ENCODE measurements around the gene TOM1L2.
A peak's percentile ranks its signal among the peaks of the same experiment; 100 is the strongest.
"Not testable (repeated sequence)": the region's sequence is repeated elsewhere in the genome, so short reads cannot be mapped to it uniquely, and the experiment has no call there.

TOM1L2 gene

GRCh38 chr17:17970699-17971430 is 1.3 kb downstream of the TOM1L2 start:
- no peak for DNase-seq

- no peak for DNase-seq
Measured at GRCh38 chr17:17966399-17966798, 5.8 kb downstream of the TOM1L2 start.

GRCh38 chr17:17965152-17965721 is 7.0 kb downstream of the TOM1L2 start:
- no peak for DNase-seq

GRCh38 chr17:17964710-17965109 is 7.5 kb downstream of the TOM1L2 start:
- no peak for DNase-seq

- DNase-seq: no peak
Measured at GRCh38 chr17:17963694-17964436, 8.3 kb downstream of the TOM1L2 start.

GRCh38 chr17:17963066-17963465 is 9.1 kb downstream of the TOM1L2 start:
- DNase-seq: no peak

GRCh38 chr17:17960500-17961030 is 11.6 kb downstream of the TOM1L2 start:
- DNase-seq: no peak

- no peak for DNase-seq
Measured at GRCh38 chr17:17959520-17960361, 12.5 kb downstream of the TOM1L2 start.

- peak in 1 of 2 donors; percentile 42 for DNase-seq
Measured at GRCh38 chr17:17958982-17959381, 13.2 kb downstream of the TOM1L2 start.

- no peak for DNase-seq
Measured at GRCh38 chr17:17957584-17957916, 14.7 kb downstream of the TOM1L2 start.

- not testable (repeated sequence) for DNase-seq
Measured at GRCh38 chr17:17955790-17956341, 16.3 kb downstream of the TOM1L2 start.

GRCh38 chr17:17954079-17954478 is 18.1 kb downstream of the TOM1L2 start:
- no peak for DNase-seq

GRCh38 chr17:17952691-17953090 is 19.5 kb downstream of the TOM1L2 start:
- no peak for DNase-seq

- DNase-seq: no peak
Measured at GRCh38 chr17:17951524-17951923, 20.7 kb downstream of the TOM1L2 start.

- no peak for DNase-seq
Measured at GRCh38 chr17:17950806-17951205, 21.4 kb downstream of the TOM1L2 start.

- no peak for DNase-seq
Measured at GRCh38 chr17:17950347-17950746, 21.9 kb downstream of the TOM1L2 start.

- DNase-seq: no peak
Measured at GRCh38 chr17:17947966-17948365, 24.2 kb downstream of the TOM1L2 start.

- no peak for DNase-seq
Measured at GRCh38 chr17:17947309-17947708, 24.9 kb downstream of the TOM1L2 start.

GRCh38 chr17:17946093-17946492 is 26.1 kb downstream of the TOM1L2 start:
- no peak for DNase-seq

GRCh38 chr17:17944743-17945142 is 27.5 kb downstream of the TOM1L2 start:
- DNase-seq: no peak

- DNase-seq: no peak
Measured at GRCh38 chr17:17944242-17944641, 28.0 kb downstream of the TOM1L2 start.

- DNase-seq: no peak
Measured at GRCh38 chr17:17943281-17943984, 28.8 kb downstream of the TOM1L2 start.
